Left colon (tissue), 2 donors: ENCODE measurements around the gene SLC35B2. TPM values are rescaled to one million over a fixed set of nuclear protein-coding genes. Genes with fewer than 3 reads are reported as not detected.

Experiments used
- ATAC-seq: fragments of 200-7000 bp; cut with Tn5 transposase; one replicate; pipeline ENCODE4 v1.9.1; 2020; ENCODE audit warnings: mild to moderate bottlenecking, moderate library complexity
- DNase-seq, 2 donors: peaks; one replicate each; pipeline ENCODE4 v3.0.0-alpha.2; 2020
- intact Hi-C, 2 donors: fragments of 100-400 bp; cut with DNase I in 1 of 2; cut with micrococcal nuclease in 1 of 2; formaldehyde crosslinking; loops; one replicate each; pipeline versions ENCODE4 v1.11.2 to v1.14.0; 2022; cut with DNase I, micrococcal nuclease
- total RNA-seq, 2 donors: library from RNA; stranded (reverse); fragmentation: NEBNext Ultra II Directional; extraction: Animal tissue kit (Norgen Biotek cat#: 25700); gene quantifications; one replicate each; pipeline ENCODE4 v1.2.1, GENCODE V29; 2021
- donor health status: DM: no; HTN: no; CAD: no.
- donor health status: DM: yes; HTN: yes; CAD: no.

SLC35B2 gene
- total RNA-seq, 2 donors from 2014 or later: 34.9 to 43.5 TPM

DNA sequence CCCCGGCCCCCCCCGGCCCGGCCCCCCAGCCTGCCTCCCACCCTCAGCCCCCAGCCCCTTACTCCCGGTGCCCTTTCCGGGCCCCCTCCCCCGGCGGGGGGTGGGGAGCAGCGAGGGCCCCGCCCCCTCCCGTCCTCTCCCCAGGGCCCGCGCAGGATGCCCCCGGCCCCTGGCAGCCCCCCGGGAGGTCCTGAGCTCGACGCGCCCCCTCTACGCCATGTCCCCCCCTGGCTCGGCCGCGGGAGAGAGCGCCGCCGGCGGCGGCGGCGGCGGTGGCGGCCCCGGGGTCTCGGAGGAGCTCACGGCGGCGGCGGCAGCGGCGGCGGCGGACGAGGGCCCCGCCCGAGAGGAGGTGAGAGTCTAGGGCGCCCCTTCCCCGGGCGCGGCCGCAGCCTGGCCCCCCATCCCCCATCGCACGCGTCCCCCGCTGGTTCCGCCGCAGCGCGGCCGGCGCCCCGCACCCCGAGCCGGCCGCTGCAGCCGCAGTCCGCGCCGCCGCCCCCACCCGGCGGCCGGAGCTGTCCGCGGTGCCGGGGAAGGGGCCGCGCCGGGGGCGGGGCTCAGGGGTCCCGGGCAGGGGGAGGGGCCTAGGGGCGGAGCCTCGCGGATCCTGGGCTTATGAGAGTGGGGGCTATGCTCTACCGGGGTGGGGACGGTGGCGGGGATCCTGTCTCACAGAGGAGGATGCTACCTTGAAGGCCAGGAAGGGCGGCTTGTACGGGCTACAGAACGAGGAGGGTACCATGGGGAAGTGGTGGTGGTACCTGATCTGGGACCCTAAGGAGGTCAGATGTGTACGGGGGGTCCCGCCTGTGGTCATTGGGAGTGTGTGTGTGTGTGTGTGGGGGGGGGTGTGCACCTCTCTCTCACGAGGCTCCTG lies 13.4 kb upstream of the SLC35B2 start:
- DNase-seq (no peak), ATAC-seq (no peak)
- intact Hi-C loops: no loop called here

- no peak for DNase-seq
- no peak for ATAC-seq
- intact Hi-C loops: loop anchor here in 1 of 2 donors (5.0 kb wide), 1 partner anchor 67 kb away; no protein-coding TSS in a partner anchor
These were observed 12.7 kb upstream of the SLC35B2 start, which contains the start of gene TMEM151B for GRCh38 chr6:44269921-44270525. Gene TMEM151B (plus strand): TSS chr6:44270450. CDS start chr6:44270743, 293 bp downstream.

- intact Hi-C loops: loop anchor here in 1 of 2 donors (5.0 kb wide), 1 partner anchor 68 kb away; no protein-coding TSS in a partner anchor
- ATAC-seq: no peak
- DNase-seq: no peak
These were observed 12.0 kb upstream of the SLC35B2 start for GRCh38 chr6:44269178-44269920.

DNA sequence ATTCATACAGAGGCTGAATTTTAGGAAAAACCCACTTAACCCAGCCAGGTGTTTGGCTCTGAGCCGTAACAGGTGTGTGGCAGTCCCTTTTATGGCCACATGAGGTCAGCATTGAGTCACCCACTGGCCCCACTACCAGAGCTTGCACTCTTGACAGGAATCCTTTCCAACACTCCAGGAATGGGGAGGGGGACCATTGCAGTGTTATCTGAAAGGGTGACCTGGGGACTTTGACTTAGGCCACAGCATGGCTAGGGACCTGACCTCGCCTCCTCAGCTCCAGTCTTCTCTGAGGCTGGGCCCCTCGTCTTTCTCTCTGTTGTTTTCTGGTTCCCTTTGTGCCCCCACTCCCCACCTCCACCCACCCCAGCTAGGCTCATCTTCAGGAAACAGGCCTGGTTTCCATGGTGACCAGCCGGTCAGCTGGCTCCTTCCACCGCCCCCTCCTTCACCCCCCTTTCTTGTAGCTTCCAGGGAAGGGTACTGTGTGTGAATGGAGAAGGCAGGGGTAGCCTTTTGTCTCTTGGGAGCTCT lies 10.8 kb upstream of the SLC35B2 start:
- peak; percentile 32 for ATAC-seq
- peak in 1 of 2 donors; percentile 68 for DNase-seq

DNA sequence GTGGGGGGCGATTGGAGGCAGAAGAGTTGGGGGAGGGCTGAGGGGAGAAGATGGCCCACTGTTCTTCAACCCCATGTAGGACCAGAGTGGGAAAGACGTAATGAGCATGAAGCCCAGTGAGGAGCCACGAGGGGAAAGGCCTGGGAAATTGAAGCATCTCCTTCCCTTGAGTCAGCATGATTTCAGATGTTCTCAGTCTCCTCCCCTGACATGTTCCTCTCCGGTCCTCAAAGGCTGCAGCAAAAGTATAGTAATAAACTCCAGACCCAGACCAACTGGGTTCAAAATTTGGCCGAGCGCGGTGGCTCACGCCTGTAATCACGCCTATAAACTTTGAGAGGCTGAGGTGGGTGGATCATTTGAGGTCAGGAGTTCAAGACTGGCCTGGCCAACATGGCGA lies 9.9 kb upstream of the SLC35B2 start:
- ATAC-seq: no peak
- intact Hi-C loops: loop anchor here in 1 of 2 donors (5.0 kb wide), 1 partner anchor 70 kb away; no protein-coding TSS in a partner anchor
- DNase-seq: no peak

More for the DNA sequence above, 10.8 kb upstream of the SLC35B2 start:
- intact Hi-C loops: loop anchor here in 1 of 2 donors (5.0 kb wide), 1 partner anchor 69 kb away; no protein-coding TSS in a partner anchor

- DNase-seq (no peak), ATAC-seq (no peak)
- intact Hi-C loops: loop anchor here in 1 of 2 donors (5.0 kb wide), 1 partner anchor 71 kb away; no protein-coding TSS in a partner anchor
These were observed 9.0 kb upstream of the SLC35B2 start for GRCh38 chr6:44266347-44266746.

GRCh38 chr6:44265722-44266233 lies 8.4 kb upstream of the SLC35B2 start:
- DNase-seq (no peak), ATAC-seq (no peak)
- intact Hi-C loops: loop anchor here in 1 of 2 donors (5.0 kb wide), 1 partner anchor 72 kb away; no protein-coding TSS in a partner anchor

GRCh38 chr6:44265007-44265721 lies 7.8 kb upstream of the SLC35B2 start, which contains the start of gene NFKBIE:
Gene NFKBIE (minus strand): TSS chr6:44265551. CDS start chr6:44265346, 205 bp downstream.
- peak; percentile 95 to 98 for DNase-seq
- intact Hi-C loops: loop anchor here in 1 of 2 donors (5.0 kb wide), 1 partner anchor 72 kb away; no protein-coding TSS in a partner anchor
- ATAC-seq: peak; percentile 80

GRCh38 chr6:44264154-44265006 lies 7.1 kb upstream of the SLC35B2 start:
- intact Hi-C loops: loop anchor here in 1 of 2 donors (5.0 kb wide), 1 partner anchor 73 kb away; no protein-coding TSS in a partner anchor
- ATAC-seq (peak; percentile 40), DNase-seq (peak; percentile 67)

DNA sequence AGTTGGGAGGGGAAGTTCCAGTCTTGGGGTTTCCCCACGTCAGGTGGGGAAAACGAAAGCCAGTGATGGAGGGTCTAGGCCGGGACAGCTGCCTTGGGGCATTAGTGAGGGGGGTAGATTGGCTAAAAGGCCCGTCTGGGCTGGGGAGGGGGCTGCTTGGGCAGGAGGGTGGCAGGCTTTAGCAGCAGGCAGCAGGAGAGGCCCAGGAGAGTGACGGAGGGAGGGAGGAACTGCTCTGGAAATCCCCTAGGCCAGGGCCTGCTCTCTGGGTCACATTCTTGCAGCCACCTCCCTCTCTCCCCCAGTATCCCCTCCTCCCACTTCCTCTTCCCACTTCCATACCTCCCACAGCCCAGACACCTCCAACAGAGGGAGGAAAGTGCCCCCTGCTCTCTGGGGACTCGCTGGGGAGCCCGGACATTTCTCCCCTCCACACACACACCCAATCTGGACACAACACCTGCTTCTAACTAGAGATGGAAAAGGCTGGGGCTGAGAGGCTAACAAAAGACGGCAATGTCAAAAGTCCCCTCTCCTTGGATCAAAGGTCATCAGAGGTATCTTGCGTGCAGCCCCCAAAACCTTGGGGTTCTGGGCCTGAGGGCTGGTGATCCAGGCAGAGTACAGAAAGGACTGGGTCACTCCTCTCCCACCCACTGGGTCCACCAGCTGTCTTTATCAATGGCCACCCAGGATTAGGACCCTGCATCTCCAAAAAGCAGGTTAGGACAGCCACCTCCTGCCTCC lies 6.2 kb upstream of the SLC35B2 start:
- intact Hi-C loops: no loop called here
- ATAC-seq (peak; percentile 28), DNase-seq (peak in 1 of 2 donors; percentile 63)

GRCh38 chr6:44262467-44263353 lies 5.4 kb upstream of the SLC35B2 start:
- intact Hi-C loops: no loop called here
- DNase-seq (no peak), ATAC-seq (no peak)

GRCh38 chr6:44261581-44261980 lies 4.3 kb upstream of the SLC35B2 start:
- DNase-seq: no peak
- no peak for ATAC-seq
- intact Hi-C loops: no loop called here

DNA sequence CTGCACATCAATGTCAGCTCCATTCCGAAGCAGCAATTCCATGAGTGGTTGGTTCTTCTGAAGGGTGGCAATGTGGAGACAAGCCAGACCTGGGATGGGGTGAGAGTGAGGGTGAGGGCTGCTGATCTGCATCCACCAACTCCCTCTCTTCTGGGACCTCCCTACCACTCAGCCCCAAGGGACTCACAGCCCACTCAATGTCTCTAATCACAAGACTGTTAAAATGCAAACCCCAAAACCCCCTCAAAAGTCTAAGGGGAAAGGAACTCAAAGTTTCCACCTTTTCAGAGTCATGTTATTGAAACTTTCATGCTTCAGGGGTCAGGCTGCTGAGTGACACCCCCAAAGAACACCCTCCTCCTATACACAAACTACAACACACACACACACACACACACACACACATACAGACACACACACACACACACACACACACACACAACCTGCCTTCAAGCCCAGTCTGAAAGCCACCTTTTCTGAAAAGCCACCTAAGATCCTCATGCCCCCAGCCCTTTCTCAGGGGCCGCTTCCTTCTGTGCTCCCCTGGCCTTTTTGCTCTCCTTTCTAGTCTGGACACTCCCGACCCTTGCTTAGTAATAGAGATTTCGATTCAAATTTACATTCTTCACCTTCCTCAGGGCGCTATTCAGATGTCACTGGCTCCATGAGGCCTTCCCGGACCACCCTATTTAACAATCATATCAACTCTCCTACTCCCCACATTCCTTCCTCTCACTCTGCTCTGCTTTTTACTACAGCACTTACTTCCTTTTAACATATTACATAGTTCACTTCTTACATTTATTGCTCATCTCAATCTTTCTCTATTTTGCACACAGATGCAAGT lies 3.3 kb upstream of the SLC35B2 start:
- intact Hi-C loops: no loop called here
- no peak for DNase-seq

DNA sequence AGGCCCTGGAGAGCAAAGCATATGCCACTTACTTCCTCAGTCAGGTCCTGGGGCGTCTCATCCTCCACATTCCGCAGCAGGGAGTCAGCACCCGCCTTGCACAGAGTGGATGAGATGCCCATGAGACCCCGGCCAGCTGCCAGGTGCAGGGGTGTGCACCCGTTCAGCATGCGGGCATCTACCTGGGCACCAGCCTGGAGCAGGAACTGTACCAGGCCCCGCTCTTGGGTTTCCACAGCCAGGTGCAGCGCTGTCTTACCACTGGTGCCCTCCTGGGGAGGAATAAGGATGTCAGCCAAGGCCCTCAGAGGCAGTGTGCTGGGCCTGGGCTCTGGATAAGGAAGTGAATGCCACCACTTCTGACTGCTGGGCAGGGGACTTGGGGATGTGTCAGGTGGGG lies 2.7 kb upstream of the SLC35B2 start:
- ATAC-seq: no peak
- intact Hi-C loops: no loop called here

More for the DNA sequence above, 3.3 kb upstream of the SLC35B2 start:
- no peak for ATAC-seq

More for the DNA sequence above, 2.7 kb upstream of the SLC35B2 start:
- no peak for DNase-seq
